ENCODE data around the gene CARS2. TPM values are rescaled to one million over a fixed set of nuclear protein-coding genes. Genes with fewer than 3 reads are reported as not detected.
"Not testable (repeated sequence)": the region's sequence is repeated elsewhere in the genome, so short reads cannot be mapped to it uniquely, and the experiment has no call there.

CARS2 gene
- total RNA-seq, 4 donors from 2014 or later = 32.9 to 56.9 (median 40.2) TPM

DNA sequence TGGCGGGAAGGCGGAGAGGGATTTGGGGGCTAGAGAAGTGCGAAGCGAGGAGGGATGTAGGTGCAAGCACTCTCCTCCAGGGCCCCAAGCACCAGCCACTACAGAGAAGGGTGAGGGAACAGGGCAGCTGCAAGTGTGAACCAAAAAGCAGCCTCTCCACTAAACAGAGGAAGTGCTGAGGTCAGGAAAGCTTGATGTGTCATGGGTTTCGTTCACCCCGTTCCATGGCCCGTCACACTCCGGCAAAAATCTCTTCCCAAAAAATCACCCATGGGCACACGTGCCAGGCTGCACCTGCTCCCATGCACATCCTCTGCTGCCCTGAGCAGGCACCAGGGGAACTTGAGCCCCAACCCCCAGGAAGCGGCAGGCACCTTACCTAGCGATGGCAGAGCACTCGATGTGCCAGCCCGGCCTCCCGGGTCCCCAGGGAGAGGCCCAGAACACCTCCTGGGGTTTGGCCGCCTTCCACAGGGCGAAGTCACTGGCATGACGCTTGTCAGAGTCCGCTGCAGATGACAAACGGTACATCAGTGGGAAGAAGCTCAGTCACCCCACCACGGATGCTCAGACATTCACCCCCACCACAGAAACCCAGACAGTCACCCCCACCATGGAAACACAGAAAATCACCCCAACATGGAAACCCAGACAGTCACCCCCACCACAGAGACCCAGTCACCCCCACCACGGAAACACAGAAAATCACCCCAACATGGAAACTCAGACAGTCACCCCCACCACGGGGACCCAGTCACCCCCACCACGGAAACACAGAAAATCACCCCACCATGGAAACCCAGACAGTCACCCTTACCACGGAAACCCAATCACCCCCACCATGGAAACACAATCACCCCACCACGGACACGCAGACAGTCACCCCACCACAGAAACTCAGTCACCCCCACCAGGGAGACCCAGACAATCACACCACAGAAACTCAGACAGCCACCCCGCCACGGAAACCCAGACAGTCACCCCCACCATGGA, 29.0 kb downstream of the CARS2 start:
- Histone ChIP-seq H3K36me3 (peaks cover 29 to 66% (median 52%) of the 10 kb centered on the region in 4 donors), H3K27ac (replicated peaks in 1 of 4) (no peak overlapping the region)

DNA sequence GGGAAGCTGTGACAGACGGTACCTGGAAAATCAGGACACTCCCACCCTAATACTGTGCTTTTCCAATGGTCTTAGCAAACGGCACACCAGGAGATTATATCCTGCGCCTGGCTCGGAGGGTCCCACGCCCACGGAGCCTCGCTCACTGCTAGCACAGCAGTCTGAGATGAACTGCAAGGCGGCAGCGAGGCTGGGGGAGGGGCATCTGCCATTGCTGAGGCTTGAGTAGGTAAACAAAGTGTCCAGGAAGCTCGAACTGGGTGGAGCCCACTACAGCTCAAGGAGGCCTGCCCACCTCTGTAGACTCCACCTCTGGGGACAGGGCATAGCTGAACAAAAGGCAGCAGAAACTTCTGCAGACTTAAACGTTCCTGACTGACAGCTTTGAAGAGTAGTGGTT, 36.1 kb downstream of the CARS2 start:
- H3K36me3 ChIP-seq = peaks cover 31 to 64% (median 50%) of the 10 kb centered on the region in 4 donors
- DNase-seq (ENCODE audit: extremely low spot score); H3K27ac ChIP-seq (replicated peaks in 1 of 4); intact Hi-C loops (cut with DNase I); H3K27me3 ChIP-seq; H3K4me1 ChIP-seq; H3K9me3 ChIP-seq; H3K4me3 ChIP-seq: not testable (repeated sequence)
- WGBS = 93% methylated on average over 2 of the region's 11 CpGs

More for the DNA sequence above, 29.0 kb downstream of the CARS2 start:
- Histone ChIP-seq H3K4me3 (no peak overlapping the region), H3K27me3 (no peaks in the 10 kb centered on the region), H3K4me1 (no peaks in the 10 kb centered on the region), H3K9me3 (no peaks in the 10 kb centered on the region)
- intact Hi-C loops (cut with DNase I) = no loop called here
- TF ChIP-seq POLR2A (IDR thresholded peaks at IDR 0.05; ENCODE audit: low read depth) (no peak), POLR2AphosphoS5 (IDR thresholded peaks at IDR 0.05) (no peak), EP300 (IDR thresholded peaks at IDR 0.05) (no peak)
- TF ChIP-seq, protein P1, sequence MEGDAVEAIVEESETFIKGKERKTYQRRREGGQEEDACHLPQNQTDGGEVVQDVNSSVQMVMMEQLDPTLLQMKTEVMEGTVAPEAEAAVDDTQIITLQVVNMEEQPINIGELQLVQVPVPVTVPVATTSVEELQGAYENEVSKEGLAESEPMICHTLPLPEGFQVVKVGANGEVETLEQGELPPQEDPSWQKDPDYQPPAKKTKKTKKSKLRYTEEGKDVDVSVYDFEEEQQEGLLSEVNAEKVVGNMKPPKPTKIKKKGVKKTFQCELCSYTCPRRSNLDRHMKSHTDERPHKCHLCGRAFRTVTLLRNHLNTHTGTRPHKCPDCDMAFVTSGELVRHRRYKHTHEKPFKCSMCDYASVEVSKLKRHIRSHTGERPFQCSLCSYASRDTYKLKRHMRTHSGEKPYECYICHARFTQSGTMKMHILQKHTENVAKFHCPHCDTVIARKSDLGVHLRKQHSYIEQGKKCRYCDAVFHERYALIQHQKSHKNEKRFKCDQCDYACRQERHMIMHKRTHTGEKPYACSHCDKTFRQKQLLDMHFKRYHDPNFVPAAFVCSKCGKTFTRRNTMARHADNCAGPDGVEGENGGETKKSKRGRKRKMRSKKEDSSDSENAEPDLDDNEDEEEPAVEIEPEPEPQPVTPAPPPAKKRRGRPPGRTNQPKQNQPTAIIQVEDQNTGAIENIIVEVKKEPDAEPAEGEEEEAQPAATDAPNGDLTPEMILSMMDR (IDR thresholded peaks at IDR 0.05) = no peak
- no peak for DNase-seq (ENCODE audit: extremely low spot score)
- WGBS = 95% methylated on average over 21 of the region's 28 CpGs

GRCh38 chr13:110669036-110669435, 36.9 kb downstream of the CARS2 start:
- intact Hi-C loops (cut with DNase I) = no loop called here

DNA sequence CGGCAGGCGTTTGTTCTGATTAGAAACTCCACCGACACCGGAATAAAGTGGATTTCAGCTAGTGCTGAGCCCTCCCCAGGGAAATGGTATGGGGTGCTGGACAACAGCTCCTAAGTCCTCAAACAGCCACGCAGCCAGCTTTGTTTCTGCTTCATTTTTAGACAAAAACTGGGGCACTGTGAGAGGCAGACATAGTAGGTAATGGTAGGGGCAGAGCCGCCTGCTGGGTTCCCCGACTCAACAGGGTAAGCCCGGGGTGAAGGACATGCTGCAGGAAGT, 39.7 kb downstream of the CARS2 start:
- DNase-seq (ENCODE audit: extremely low spot score) = no peak
- Histone ChIP-seq H3K36me3 (peaks cover 46 to 96% (median 85%) of the 10 kb centered on the region in 4 donors), H3K27me3 (no peaks in the 10 kb centered on the region), H3K4me3 (no peak overlapping the region), H3K4me1 (no peaks in the 10 kb centered on the region), H3K27ac (replicated peaks in 1 of 4) (no peak overlapping the region), H3K9me3 (peaks cover 0 to 5% (median 0%) of the 10 kb centered on the region in 4 donors)
- TF ChIP-seq EP300 (IDR thresholded peaks at IDR 0.05) (no peak), POLR2AphosphoS5 (IDR thresholded peaks at IDR 0.05) (no peak), POLR2A (IDR thresholded peaks at IDR 0.05; ENCODE audit: low read depth) (no peak)
- TF ChIP-seq, protein P1 (IDR thresholded peaks at IDR 0.05) = no peak
- 74% methylated on average over 8 of the region's 8 CpGs for WGBS
- intact Hi-C loops (cut with DNase I) = no loop called here

More at GRCh38 chr13:110669036-110669435, 36.9 kb downstream of the CARS2 start:
- peaks cover 0 to 5% (median 0%) of the 10 kb centered on the region in 4 donors for H3K9me3 ChIP-seq
- peaks cover 37 to 68% (median 57%) of the 10 kb centered on the region in 4 donors for H3K36me3 ChIP-seq
- TF ChIP-seq POLR2A (IDR thresholded peaks at IDR 0.05; ENCODE audit: low read depth) (no peak), EP300 (IDR thresholded peaks at IDR 0.05) (no peak), POLR2AphosphoS5 (IDR thresholded peaks at IDR 0.05) (no peak)
- TF ChIP-seq, protein P1 (IDR thresholded peaks at IDR 0.05) = no peak
- H3K4me1 ChIP-seq = no peaks in the 10 kb centered on the region
- H3K27ac ChIP-seq (replicated peaks in 1 of 4) = no peak overlapping the region
- 86% methylated on average over 9 of the region's 9 CpGs for WGBS
- H3K4me3 ChIP-seq = no peak overlapping the region
- H3K27me3 ChIP-seq = no peaks in the 10 kb centered on the region
- no peak for DNase-seq (ENCODE audit: extremely low spot score)

- DNase-seq (ENCODE audit: extremely low spot score) = no peak
- Histone ChIP-seq H3K9me3 (peaks cover 0 to 8% (median 0%) of the 10 kb centered on the region in 4 donors), H3K27ac (replicated peaks in 1 of 4) (no peak overlapping the region), H3K4me1 (no peaks in the 10 kb centered on the region), H3K4me3 (no peak overlapping the region), H3K27me3 (no peaks in the 10 kb centered on the region), H3K36me3 (peaks cover 46 to 97% (median 89%) of the 10 kb centered on the region in 4 donors)
- TF ChIP-seq, protein P1 (IDR thresholded peaks at IDR 0.05) = no peak
- no peak for TF ChIP-seq POLR2A (IDR thresholded peaks at IDR 0.05; ENCODE audit: low read depth)
- no peak for TF ChIP-seq EP300 (IDR thresholded peaks at IDR 0.05)
- TF ChIP-seq POLR2AphosphoS5 (IDR thresholded peaks at IDR 0.05) = no peak
- 86% methylated on average over 23 of the region's 23 CpGs for WGBS
- intact Hi-C loops (cut with DNase I) = no loop called here
These were observed 40.2 kb downstream of the CARS2 start for GRCh38 chr13:110665491-110666254.

Data from esophagus muscularis mucosa (tissue), 4 donors.